Breast epithelium (tissue), 4 donors: ENCODE measurements around the gene AKT3. TPM values are rescaled to one million over a fixed set of nuclear protein-coding genes. Genes with fewer than 3 reads are reported as not detected.
"Not testable (repeated sequence)": the region's sequence is repeated elsewhere in the genome, so short reads cannot be mapped to it uniquely, and the experiment has no call there.

Experiments used
- DNase-seq, 2 donors: peaks; one replicate each; pipeline ENCODE4 v3.0.0-alpha.2; 2019; ENCODE audit warnings: low spot score in 2 of 2
- H3K27ac ChIP-seq, 2 donors: fragments of 200-600 bp; sonication (generic) in 1 of 2; one replicate each; pipeline ENCODE4 v1.5.1; 2016 to 2019; ENCODE audit warnings: mild to moderate bottlenecking in 1 of 2
- H3K27me3 ChIP-seq, 2 donors: fragments of 200-600 bp; sonication (generic) in 1 of 2; one replicate each; pipeline versions ENCODE4 v1.5.1 to v1.6.0; 2017 to 2019; ENCODE audit warnings: control low read depth in 1 of 2, mild to moderate bottlenecking in 1 of 2
- H3K36me3 ChIP-seq: fragments of 200-600 bp; one replicate; pipeline ENCODE4 v1.5.1; 2019
- H3K4me1 ChIP-seq, 2 donors: fragments of 200-600 bp; sonication (generic); one replicate each; pipeline ENCODE4 v1.5.1; 2016 to 2019; ENCODE audit warnings: control low read depth in 1 of 2
- H3K4me3 ChIP-seq, 3 donors: fragments of 200-600 bp; sonication (generic); 1 replicate in 2 of 3; 2 replicates in 1 of 3; pipeline ENCODE4 v1.5.1; 2016 to 2019; ENCODE audit warnings: mild to moderate bottlenecking in 3 of 3, moderate library complexity in 2 of 3
- H3K9me3 ChIP-seq, 2 donors: fragments of 200-600 bp; sonication (generic) in 1 of 2; one replicate each; pipeline ENCODE4 v1.5.1; 2016 to 2019; ENCODE audit warnings: control low read depth in 1 of 2
- POLR2A ChIP-seq: fragments of 450-650 bp; IDR thresholded peaks from one replicate; pipeline ENCODE4 v1.6.1; 2016; ENCODE audit warnings: antibody characterized with exemption, mild to moderate bottlenecking, moderate library complexity
- POLR2AphosphoS5 ChIP-seq, 3 donors: sonication (generic); formaldehyde crosslinking; IDR thresholded peaks; one replicate each; pipeline ENCODE4 v1.6.1; 2017; ENCODE audit warnings: antibody characterized with exemption in 3 of 3
- intact Hi-C: fragments of 100-400 bp; cut with DNase I; formaldehyde crosslinking; loops from one replicate; pipeline ENCODE4 v1.15.1; 2023; ENCODE audit warnings: low total_unique reads
- total RNA-seq, 3 donors: library from RNA; depleted of rRNA; stranded (reverse); fragments of >200 nt; gene quantifications; one replicate each; pipeline ENCODE4 v1.1.0, GENCODE V29; 2016
- TF ChIP-seq, protein P1 (sequence below), 3 donors: fragments of 450-650 bp; IDR thresholded peaks; one replicate each; pipeline ENCODE4 v1.5.1; 2016 to 2017; ENCODE audit warnings: antibody characterized with exemption in 3 of 3, mild to moderate bottlenecking in 3 of 3, moderate library complexity in 3 of 3

AKT3 gene
- total RNA-seq, 3 donors from 2014 or later, result 49.6 to 58.7 (median 58.7) TPM

DNA sequence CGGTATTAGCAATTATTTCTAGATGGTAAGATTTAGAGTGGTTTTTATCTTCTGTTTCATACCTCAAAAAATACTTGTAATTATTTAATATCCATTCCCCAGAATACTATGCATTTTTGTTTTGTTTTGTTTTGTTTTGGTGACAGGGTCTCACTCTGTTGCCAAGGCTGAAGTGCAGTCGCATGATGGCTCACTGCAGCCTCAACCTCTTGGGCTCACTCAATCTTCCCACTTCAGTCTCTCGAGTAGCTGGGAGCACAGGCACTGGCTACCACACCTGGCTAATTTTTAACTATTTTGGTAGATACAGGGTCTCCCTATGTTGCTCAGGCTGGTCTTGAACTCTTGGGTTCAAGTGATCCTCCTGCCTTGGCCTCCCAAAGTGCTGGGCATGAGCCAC is 252.7 kb downstream of the AKT3 start:
- TF ChIP-seq POLR2A (no peak), POLR2AphosphoS5 (IDR thresholded peaks at IDR 0.05) (no peak)
- TF ChIP-seq, protein P1, sequence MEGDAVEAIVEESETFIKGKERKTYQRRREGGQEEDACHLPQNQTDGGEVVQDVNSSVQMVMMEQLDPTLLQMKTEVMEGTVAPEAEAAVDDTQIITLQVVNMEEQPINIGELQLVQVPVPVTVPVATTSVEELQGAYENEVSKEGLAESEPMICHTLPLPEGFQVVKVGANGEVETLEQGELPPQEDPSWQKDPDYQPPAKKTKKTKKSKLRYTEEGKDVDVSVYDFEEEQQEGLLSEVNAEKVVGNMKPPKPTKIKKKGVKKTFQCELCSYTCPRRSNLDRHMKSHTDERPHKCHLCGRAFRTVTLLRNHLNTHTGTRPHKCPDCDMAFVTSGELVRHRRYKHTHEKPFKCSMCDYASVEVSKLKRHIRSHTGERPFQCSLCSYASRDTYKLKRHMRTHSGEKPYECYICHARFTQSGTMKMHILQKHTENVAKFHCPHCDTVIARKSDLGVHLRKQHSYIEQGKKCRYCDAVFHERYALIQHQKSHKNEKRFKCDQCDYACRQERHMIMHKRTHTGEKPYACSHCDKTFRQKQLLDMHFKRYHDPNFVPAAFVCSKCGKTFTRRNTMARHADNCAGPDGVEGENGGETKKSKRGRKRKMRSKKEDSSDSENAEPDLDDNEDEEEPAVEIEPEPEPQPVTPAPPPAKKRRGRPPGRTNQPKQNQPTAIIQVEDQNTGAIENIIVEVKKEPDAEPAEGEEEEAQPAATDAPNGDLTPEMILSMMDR (IDR thresholded peaks at IDR 0.05), result no peak
- Histone ChIP-seq H3K36me3 (no peaks in the 10 kb centered on the region), H3K4me3 (no peak overlapping the region), H3K27me3 (no peaks in the 10 kb centered on the region), H3K9me3 (peaks cover 0 to 11% of the 10 kb centered on the region in 2 donors), H3K27ac (no peak overlapping the region), H3K4me1 (no peaks in the 10 kb centered on the region)
- DNase-seq, result no peak
- intact Hi-C loops, result no loop called here

DNA sequence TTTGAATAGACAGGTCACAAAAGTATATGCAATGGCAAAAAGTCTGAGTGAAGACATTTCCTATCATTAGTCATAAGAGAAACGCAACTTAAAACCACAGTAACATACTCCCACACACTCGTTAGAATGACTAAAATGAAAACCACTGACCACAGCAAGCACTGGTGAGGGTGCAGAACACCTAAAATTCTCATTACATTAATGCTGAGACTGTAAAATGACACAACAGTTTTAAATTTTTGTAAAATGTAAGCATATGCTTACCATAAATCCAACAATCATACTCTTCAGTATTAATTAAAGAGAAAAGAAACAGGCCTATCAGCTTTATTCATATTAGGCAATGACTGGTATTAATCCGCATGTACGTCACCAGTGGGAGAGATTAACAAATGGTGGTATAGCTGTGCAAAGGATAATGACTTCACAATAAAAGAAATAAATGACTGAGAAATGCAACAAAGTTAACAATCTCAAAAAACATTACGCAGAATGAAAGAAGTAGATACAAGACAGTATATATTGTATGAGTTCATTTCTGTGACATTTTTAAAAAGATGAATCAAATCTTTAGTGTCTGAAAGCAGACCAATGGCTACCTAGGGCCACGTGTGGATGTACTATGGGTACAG is 253.5 kb downstream of the AKT3 start:
- TF ChIP-seq POLR2AphosphoS5 (IDR thresholded peaks at IDR 0.05) (no peak), POLR2A (no peak)
- TF ChIP-seq, protein P1 (IDR thresholded peaks at IDR 0.05), result no peak

DNA sequence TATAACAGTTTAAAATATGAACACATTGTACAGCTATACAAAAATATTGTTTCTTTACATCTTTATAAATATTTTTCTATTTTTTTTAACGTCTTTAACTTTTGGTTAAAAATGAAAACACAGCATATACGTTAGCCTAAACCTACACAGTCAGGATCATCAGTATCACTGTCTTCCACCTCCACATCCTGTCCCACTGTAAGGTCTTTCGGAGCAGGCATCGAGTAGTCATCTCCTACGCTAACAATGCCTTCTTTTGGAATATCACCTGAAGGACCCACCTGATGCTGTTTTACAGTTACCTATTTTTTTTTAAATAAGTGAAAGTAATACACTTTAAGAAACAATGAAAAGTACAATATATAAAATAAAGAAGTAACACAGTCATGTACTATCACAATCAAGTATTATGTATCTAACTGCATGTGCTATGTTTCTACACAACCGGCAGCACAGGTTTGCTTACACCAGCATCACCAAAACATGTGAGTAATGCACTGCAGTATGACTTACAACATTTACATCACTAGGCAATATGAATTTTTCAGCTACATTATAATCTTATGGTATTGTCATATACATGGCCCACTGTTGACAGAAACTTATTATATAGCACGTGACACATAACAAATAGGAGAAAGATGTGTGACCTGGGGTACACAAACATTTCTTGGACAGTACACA is 254.4 kb downstream of the AKT3 start:
- Histone ChIP-seq H3K4me3 (no peak overlapping the region), H3K36me3 (no peaks in the 10 kb centered on the region), H3K4me1 (no peaks in the 10 kb centered on the region), H3K27ac (no peak overlapping the region), H3K9me3 (peaks cover 0 to 8% of the 10 kb centered on the region in 2 donors), H3K27me3 (no peaks in the 10 kb centered on the region)
- intact Hi-C loops, result no loop called here
- TF ChIP-seq, protein P1 (IDR thresholded peaks at IDR 0.05), result no peak
- TF ChIP-seq POLR2AphosphoS5 (IDR thresholded peaks at IDR 0.05) (no peak), POLR2A (no peak)
- DNase-seq, result no peak

More for the DNA sequence above, 253.5 kb downstream of the AKT3 start:
- no peak for DNase-seq
- H3K9me3 ChIP-seq, result peaks cover 0 to 2% of the 10 kb centered on the region in 2 donors
- no peak overlapping the region for H3K4me3 ChIP-seq
- H3K36me3 ChIP-seq, result no peaks in the 10 kb centered on the region
- intact Hi-C loops, result no loop called here
- H3K4me1 ChIP-seq, result no peaks in the 10 kb centered on the region
- no peak overlapping the region for H3K27ac ChIP-seq
- H3K27me3 ChIP-seq, result no peaks in the 10 kb centered on the region

DNA sequence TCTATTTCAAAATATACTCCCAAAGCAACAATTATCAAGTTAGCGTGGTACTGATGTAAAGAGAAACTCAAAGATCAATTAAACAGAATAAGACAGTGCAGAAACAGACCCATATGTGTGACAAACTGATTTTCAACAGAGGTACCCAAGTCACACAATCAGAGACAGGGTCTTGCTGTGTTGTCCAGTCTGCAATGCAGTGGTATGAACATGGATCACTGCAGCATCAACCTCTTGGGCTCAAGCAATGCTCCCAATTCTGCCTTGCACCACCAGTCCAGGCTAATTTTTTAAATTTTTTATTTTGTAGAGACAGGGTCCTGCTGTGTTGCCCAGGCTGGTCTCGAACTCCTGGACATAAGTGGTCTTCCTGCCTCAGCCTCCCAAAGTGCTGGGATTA is 255.6 kb downstream of the AKT3 start:
- intact Hi-C loops, result no loop called here
- TF ChIP-seq, protein P1 (IDR thresholded peaks at IDR 0.05), result no peak
- TF ChIP-seq POLR2AphosphoS5 (IDR thresholded peaks at IDR 0.05) (no peak), POLR2A (no peak)

DNA sequence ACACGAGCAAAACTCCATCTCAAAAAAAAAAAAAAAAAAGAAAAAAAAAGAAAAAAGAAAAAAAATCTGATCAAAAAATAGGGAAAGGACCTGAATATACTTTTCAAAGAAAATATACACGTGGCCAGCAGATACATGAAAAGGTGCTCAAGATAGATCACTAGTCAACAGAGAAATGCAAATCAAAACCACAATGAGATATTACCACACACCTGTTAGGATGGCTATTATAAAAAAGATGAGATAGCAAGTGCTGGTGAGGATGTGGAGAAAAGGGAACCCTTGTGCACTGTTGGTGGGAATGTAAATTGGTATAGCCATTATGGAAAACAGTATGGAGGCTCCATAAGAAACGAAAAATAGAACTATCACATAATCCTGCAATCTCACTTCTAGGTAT is 260.8 kb downstream of the AKT3 start:
- H3K4me3 ChIP-seq, intact Hi-C loops, H3K36me3 ChIP-seq, H3K4me1 ChIP-seq, H3K27ac ChIP-seq, DNase-seq, H3K27me3 ChIP-seq: not testable (repeated sequence)
- H3K9me3 ChIP-seq, result peaks cover 13 to 32% of the 10 kb centered on the region in 2 donors

More for the DNA sequence above, 255.6 kb downstream of the AKT3 start:
- Histone ChIP-seq H3K27me3 (no peaks in the 10 kb centered on the region), H3K9me3 (peaks cover 5 to 12% of the 10 kb centered on the region in 2 donors), H3K4me3 (no peak overlapping the region), H3K27ac (no peak overlapping the region), H3K36me3 (no peaks in the 10 kb centered on the region), H3K4me1 (no peaks in the 10 kb centered on the region)
- no peak for DNase-seq
